ENCODE data around the gene TSC22D3.
"Not testable (repeated sequence)": the region's sequence is repeated elsewhere in the genome, so short reads cannot be mapped to it uniquely, and the experiment has no call there.

Gene TSC22D3

DNA sequence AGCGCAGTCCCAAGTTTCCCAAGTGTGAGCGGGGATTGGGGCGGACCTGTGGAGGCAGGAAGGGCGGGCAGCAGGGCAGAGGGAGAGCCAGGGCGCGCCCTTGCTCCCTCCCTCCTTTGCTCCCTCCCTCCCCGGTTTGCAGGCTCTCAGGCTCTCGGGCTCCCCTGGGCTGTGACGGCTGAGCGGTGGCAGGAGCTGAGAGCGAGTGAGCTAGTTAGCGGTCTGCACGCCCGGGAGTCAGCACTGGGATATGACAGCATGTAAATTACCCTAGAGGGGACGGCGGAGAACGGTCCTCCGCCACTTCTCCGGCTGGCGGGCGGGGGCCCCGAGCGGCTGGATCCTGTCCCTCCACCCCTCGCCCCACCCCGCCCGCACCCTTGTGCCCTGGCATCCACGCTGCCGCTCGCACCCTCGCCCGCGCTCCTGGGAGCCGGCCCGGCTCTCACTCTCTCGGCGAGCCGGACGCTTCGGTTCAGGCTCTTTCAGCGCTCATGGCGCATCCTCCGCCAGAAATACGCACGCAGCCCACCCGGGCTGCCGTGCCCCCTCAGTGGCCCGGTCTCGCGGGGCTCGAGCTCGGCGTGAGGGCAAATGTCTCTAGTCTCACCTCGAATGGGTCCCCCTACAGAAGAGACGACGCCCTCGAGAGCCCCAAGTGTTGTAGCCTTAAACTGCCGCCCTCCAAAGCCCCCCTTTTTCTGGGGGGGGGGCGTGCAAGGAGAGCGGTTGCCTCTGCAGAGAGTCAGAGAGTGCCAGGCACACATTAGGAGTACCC lies at the start of gene TSC22D3:
TSS of gene TSC22D3 (minus strand) at position 54 of the 778 bp plus-strand sequence. CDS start 368 bp downstream, outside the sequence.
- peak; percentile 57 for DNase-seq

DNA sequence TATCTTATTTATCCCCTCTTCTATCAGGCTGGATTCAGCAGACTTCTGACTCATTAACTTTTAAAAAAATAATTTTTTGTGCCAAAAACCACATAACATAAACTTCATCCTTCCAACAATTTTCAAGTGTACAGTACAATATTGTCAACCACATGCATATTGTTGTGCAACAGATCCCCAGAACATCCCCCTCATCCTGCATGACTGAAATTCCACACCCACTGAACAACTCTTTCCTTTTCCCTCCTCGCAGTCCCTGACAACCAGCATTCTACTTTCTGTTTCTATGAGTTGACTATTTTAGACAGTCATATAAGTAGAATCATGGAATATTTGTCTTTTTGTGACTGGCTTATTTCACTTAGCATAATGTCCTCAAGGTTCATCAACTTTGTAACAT lies 47.9 kb upstream of the TSC22D3 start:
- no peak for DNase-seq

DNA sequence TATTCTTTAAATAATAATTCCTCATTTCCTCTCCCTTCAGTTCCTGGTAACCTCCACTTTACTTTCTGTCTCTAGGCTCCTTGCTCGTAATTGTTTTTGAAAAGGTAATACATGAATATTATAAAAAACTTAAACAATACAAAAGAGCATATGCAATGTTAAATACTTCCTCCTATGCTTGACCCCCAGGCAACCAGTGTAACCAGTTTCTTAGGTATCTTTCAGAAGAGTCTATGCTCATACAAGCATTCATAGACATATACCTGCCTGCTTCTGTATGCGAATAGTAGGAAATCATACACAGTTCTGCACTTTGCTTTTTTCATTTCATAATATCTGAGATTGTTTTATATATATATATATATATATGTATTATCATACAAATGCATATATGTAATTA lies 47.5 kb upstream of the TSC22D3 start:
- no peak for DNase-seq

DNA sequence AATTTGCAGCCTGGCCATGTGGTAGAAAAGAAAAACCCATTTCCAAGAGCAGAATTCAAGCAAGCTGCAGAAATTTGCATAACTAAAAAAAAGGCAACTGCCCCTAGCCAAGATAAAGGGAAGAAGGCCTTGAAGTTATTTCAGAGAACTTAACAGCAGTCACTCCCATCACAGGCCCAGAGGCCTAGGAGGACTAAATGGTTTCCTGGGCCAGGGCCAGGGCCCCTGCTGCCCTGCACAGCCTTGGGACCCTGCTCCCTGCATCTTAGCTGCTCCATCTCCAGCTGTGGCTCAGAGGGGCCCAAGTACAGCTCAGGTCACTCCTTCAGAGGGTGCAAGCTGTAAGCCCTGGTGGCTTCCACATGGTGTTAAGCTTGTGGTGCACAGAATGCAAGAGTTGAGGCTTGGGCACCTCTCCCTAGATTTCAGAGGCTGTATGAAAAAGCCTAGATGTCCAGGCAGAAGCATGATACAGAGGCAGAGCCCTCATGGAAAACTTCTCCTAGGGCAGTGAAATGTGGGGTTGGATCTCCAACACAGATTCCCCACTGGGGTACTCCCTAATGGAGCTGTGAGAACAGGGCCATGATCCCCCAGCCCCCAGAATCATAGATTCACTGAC lies 43.4 kb upstream of the TSC22D3 start:
- DNase-seq: no peak

DNA sequence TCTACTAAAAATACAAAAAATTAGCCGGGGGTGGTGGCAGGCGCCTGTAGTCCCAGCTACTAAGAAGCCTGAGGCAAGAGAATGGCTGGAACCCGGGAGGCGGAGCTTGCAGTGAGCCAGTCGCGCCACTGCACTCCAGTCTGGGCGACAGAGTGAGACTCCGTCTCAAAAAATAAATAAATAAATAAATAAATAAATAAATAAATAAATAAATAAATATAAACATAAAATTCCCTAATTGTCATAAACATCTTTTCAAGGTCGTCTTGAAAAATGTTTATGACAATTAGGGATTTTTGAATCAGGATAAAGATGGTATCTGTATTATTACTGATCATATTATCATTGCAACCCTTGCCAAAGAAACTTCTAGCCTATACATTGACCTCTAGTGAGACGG lies 34.5 kb upstream of the TSC22D3 start:
- not testable (repeated sequence) for DNase-seq

DNA sequence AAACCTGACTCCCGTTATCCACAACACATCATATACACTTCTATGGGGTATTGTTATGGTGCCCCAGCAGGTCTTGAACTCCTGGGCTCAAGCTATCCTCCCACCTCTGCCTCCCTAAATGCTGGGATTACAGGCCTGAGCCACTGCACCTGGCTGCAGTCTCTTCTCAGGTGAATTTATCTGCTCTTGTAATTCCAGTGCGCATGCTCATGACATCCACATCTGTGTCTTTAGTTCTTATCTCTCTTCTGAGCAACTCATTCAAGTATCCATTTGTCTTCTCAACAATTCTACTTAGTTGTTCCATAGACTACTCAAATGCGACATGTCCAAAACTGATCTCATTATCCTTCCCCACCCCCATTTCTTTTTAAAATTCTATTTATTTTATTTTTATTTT lies 29.6 kb upstream of the TSC22D3 start:
- no peak for DNase-seq

DNA sequence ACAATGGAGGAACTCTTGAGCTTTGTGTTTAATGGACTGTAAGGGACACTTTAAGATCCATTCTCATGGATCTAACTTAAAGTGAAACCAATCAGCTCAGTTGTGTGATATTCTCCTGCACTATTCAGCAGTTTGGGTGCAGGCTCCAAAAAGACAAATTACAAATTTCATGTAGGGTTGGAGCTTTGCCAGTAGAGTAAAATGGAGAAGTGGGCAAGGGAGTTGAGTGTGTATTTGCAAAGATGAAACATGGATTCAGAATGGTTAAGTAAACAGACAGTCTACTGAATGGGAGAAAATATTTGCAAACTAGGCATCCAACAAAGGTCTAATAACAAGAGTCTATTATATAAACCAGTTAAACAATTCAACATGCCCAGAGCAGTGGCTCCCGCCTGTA lies 28.8 kb upstream of the TSC22D3 start:
- DNase-seq: no peak

DNA sequence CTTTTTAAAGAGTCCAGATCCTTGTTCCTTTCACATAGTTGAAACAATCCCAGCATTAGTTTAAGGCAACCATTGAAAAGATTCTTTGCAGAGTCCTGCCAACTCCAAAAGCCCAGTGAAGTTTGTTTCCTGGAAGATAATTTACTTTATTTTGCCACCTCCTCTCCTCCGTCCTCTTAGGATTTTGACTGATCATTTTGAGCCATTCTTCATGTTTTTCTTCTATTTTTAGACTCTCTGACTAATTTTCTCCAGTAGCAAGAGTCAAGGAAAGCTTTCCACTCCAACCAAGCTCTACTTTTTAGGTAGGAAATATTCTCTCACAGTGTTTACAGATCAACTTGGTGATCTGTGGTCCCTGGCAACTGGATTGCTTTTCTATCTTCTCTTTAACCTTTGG lies 12.2 kb upstream of the TSC22D3 start:
- DNase-seq: no peak

DNA sequence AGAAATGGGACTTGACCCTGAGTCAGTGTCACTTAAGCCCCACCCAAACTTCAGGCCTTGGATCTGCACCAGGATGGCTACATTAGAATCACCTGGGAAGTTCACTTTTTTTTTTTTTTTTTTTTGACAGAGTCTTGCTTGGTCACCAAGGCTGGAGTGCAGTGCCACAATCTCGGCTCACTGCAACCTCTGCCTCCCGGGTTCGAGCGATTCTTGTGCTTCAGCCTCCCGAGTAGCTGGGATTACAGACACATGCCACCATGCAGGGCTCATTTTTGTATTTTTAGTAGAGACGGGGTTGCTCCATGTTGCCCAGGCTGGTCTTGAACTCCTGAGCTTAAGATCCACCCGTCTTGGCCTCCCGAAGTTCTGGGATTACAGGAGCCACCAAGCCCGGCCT lies 4.9 kb upstream of the TSC22D3 start:
- DNase-seq: no peak

DNA sequence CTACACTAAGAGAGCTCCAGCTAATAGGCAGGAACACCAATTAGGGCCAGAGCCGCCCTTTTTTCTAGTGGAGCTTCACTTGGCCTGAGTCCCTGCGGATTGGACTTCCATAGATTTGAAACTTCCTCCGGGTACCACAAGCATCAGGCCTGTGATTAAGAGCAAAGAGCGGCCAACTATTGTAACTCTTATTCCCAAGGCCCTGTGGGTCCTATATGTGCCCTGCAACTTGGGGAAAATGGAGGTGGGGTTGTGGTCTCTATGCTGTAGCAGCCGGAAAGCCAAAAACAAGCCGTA lies 1.9 kb upstream of the TSC22D3 start, which contains the start of gene NCBP2L:
TSS of gene NCBP2L (plus strand) at position 198 of the 297 bp plus-strand sequence. CDS start 16,488 bp downstream, outside the sequence.
- no peak for DNase-seq

DNA sequence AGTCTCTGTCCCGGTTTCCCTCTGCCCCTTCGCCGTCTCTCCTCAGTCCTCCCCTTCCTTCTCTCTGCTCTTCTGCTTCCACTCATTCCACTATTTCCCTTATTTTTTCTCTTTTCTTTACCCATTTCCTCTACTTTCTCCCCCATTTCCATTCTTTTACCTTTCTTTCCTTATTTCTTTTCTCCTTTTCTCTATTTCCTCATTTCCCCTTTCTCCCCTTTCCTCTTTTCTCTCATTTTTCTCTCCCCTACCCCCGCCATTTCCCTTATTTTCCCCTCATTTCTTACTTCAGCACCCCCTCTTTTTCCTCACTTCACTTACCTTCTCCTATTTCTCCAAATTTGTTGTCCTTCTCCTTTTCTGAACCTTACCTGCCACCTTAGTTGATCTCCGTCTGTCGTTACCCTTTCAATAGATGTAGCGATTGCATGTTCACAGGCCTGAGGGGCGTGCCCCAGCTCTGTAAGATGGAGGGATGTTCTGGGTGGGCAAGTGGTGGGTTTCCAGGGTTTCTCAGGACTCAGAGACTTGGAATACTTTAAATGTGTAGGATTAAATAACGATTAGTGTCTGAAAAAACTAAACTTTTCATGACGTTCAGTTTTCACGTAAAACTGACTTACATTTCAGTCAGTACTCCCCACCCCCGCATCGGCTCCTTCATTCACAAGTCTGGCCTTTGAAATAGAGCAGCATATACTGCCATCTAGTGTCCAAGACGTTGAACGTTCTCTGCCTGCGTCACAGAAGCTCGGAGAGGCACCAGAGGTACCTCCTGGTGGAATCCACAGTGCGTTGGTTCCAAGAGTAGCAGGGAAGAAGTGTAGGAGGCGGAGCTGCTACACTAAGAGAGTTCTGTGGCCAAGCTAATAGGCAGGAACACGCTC lies 1.3 kb upstream of the TSC22D3 start:
- peak; percentile 82 to 85 for DNase-seq

DNA sequence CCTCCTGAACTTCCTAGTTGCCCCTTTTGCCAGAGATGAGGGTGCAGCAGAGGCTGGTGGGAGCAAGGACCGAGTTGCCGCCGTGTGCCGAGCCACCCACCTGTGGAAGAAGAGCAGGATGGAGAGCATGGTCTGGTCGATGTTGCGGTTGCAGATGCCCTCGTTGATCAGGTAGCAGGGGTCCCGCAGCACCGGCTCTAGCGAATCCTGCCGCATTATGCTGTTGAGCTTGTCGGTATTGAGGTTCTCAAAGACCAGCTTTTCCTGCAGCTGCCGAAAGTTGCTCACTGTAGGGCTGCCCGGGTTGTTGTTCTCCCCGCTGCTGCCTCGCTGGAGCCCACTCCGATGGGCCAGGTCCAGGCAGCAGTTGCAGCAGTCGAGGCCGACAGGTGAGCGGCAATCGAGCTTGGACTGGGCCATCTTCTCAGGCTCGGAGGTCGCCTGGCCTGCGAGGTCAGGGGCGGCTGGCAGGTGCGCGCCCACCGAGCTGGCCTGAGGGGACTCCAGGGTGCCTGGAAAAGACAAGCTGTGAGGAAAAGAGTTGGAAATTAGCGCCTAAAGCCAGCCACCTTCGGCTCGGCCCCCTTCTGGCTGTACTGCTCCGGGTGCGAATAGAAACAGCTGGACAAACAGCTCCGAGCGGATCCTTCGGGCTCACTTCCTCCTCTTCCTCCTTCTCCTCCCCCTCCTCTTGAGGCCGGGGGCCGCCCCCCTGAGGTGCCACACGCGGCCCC lies 420 bp downstream of the TSC22D3 start:
- DNase-seq: no peak

DNA sequence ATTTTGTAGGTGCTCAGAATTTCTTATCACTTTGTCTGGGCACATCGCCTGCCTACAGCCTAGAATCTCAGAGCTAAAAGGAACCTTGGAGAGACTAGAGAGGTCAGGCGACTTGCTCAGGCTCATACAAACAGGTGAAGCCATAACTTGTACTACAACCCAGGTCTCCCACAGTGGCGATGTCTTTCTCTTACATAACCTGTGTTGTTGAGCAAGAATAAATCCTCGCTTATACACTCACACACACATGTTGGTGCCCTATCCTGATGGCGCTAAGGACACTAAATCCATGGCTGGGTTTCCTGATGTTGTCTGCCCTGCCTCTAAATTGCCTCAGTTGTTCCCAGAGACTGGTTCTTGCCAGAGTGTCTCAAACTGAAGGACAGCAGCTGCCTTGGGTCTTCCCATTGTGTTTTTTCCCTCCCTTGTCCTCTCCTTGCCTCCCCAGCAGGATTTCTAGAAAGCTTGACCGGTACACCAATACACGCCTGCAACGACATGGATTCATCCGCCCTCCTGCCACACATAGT lies 1.6 kb downstream of the TSC22D3 start:
- no peak for DNase-seq

DNA sequence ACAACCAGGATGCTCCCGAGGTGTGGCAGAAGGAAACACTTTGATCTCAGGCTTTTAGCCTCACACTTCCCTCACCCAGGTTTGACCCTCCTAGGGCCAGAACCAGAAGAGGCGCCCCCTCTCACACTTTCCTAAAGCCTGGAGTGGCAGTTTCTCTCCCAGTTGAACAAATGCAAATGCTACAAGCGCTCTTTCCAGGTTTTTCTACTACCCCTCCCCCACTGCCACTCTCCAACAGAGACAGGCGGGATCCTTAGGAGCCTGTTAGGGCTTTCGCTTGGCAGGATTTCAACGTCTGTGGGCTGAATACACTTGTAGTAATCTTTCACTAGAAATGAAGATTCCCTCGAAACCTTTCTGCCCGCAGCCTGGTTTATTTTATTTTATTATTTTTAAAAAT lies 2.4 kb downstream of the TSC22D3 start:
- DNase-seq: no peak

DNA sequence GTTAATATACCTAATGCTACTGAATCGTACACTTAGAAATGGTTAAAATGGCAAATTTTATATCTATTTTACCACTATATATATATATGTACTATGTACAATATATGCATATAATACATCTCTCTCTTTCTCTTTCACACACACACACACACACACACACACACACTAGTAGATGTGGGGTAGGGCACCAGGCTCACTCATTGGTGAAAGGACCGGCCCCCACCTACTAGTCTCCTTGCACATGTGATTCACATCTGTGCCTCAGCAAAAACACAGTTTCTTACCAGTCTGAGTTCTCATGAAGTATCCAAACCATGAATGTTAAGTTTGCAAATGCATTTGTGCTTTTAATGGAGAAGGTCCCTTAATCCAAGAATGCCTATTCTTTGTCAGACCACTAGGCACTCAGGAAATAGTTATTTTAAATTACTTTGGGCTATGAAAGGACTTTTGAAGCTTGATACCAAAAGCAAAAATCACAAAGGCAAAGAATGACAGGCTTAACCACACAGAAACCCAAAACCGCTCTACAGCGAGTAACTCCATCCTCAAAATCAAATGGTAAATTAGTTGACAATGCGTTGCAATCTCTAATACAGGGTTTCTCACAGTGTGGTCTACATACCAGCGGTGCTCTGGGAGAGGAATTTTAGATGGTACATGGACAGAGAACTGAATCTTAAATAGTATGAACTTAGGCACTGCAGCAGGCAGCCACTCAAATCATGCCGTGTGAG lies 5.8 kb downstream of the TSC22D3 start:
- DNase-seq: no peak

DNA sequence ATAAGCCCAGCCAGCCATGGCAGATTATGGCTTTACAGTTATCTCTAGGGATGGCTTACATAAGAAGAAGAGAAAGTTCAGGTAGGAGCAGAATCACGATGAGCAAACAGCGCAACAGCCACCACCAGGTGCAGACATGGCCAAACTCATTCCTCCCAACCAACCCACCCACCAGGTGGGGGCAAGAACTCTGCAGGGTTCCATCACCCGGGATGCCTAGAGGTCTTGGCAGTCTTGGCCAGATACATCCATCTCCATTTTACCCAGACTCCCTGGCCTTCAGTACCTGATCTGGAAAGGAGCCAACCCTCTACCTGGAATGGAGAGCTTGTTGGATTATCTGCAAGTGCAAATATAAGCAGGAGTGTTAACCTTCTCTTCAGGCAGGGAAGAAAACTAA lies 7.5 kb downstream of the TSC22D3 start:
- DNase-seq: no peak

DNA sequence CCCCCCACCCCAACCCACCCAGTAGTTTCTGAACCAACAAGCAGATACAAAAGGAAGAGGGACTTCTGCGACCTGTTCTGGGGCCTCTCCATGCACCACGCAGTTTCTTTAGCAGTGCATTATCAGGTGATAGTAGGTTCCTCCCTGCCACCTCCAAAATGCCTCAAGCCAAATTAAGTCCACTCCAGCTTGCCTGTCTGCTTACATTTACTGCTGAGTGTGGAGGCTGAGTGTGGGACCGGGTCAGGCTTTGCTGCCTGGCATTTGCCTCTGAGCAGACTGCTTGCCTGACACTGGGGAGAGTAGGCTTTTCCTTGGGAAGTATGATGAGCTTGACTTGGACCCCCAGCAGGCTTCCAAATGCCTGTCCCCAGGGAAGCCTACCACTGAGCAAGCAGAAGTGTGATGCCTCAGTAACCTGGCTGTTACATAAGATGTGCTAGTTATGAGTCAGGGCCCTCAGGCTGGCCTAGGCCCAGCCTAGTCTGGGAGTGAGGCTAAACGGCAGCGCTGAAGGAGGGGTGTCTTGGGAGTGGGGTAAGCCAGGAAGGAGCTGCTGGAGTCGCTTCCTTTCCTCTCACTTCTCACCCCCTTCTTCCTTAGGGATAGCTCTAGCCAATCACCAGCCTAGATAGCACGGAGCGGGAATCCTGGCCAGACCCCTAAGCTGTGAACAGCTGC lies 9.0 kb downstream of the TSC22D3 start:
- no peak for DNase-seq

DNA sequence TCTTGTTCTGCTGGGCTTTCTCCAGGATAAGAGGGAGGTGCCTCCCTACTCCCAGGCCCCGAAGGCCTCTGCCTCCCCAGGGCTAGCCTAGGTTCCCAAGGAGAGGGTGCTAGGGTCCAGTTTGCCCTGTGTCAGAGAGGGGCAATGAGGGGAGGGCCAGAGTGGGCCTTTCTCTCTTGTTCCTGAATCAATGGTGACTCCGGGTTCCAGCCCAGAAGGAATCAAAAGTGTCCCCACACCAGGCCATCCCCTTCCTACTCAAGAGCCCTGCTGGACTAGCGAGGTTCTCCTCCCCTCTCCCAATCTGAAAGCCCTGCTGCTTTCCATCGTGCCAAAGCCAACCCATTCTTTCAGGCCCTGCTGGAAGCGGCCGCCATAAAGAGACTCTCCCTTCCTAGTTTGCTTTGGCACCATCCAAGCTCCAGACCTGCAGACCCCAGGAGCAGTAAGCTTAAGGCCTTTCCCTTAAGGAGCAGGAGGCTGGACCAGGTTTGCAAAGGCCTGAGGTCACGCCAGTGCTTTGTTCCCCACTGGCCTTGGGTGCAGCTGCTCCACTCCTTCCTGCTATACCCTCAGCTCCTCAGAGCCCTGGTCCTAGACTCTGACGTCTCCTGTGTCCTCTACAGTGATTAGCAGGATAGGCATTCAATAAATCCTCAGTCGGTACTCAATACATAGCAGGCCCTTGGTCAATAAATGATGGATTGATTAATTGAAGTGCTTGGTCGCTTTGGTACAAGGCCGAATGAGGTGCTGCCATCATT lies 10.6 kb downstream of the TSC22D3 start:
- DNase-seq: no peak

DNA sequence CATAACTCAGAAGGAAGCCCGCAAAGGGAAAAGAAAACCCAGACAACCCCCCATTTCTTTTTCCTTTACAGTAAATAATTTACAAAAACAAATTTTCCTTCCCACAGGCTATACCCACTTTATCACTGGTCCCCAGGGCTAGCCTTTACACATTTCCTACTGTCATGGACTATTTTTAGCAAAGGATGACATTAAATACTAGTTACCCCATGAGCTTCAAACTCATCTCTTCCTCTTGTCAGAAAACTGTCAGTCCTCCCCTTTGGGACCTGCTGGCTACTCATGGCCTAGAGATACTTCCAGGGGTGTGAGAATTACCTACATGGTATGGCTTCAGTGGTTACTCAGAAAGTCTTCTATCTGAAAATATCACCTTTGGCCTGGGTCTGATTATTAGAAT lies 11.9 kb downstream of the TSC22D3 start:
- no peak for DNase-seq

DNA sequence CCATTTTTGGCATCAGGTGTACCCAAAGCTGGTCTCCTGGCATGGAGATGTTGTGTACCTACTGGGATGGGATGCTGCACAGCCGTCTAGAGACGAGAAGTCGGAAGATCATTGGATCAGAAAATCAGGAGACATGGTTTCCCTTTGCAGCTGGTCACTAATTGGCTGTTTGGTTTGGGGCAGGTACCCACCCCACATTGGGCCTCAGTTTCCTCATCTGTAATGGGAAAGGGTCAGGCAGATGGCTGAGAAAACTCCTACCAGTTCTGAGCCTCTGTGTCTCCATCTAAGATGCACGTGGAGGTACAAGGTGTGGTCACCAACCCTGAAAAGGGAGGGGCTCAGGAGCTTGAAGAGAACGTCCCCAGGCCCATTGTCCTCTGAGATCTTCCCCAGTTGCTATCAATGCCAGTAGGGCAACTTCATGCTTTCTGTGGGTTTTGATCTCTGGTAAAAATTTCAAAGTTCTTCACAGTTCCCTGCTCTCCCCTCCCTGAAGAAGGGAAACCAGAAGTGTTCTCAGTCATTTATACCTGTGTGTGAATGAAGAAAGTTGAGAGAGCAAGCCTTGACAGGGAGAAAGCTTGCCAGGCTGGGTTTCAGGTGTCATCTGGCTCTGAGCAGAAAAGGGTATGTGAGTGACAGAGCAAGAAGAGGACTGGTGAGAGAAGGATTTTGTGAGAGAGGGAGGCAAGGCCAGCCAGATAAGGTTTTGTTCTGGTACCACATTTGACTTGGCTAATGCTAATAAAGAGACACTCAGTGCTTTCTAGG lies 15.1 kb downstream of the TSC22D3 start:
- no peak for DNase-seq
